Measurements from ENCODE around the gene CENPN. TPM values are rescaled to one million over a fixed set of nuclear protein-coding genes. Genes with fewer than 3 reads are reported as not detected.

CENPN gene
- polyA plus RNA-seq, 1 donor (not counting 4 experiments of a cell fraction or from before 2014, with no cell fraction given) = 29.2 TPM

DNA sequence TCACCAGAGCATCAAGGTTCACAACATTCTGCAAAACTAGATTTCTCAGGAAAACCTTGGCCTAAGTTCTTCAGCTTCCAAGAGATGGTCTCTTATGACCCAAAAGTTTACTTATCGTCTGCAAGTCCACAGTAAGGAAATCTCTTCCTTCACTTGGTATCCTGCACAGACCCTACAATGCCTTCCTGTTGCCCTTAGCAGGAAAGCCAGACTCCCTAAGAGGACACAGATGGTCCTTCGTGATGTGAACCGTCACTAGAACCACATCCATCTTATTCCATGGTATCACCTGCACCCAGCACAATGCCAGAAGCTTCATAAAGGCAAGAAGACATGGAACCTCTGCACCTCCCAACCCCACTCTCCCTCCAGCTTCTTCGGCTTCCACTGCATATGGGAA lies 34.4 kb upstream of the CENPN start:
- TF ChIP-seq EZH2 (IDR thresholded peaks at IDR 0.05; ENCODE audit: low read length) = no peak
- TF ChIP-seq, protein P1, sequence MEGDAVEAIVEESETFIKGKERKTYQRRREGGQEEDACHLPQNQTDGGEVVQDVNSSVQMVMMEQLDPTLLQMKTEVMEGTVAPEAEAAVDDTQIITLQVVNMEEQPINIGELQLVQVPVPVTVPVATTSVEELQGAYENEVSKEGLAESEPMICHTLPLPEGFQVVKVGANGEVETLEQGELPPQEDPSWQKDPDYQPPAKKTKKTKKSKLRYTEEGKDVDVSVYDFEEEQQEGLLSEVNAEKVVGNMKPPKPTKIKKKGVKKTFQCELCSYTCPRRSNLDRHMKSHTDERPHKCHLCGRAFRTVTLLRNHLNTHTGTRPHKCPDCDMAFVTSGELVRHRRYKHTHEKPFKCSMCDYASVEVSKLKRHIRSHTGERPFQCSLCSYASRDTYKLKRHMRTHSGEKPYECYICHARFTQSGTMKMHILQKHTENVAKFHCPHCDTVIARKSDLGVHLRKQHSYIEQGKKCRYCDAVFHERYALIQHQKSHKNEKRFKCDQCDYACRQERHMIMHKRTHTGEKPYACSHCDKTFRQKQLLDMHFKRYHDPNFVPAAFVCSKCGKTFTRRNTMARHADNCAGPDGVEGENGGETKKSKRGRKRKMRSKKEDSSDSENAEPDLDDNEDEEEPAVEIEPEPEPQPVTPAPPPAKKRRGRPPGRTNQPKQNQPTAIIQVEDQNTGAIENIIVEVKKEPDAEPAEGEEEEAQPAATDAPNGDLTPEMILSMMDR (optimal IDR thresholded peaks at IDR 0.05 in 1 of 3, IDR thresholded peaks at IDR 0.05 in 1 of 3, conservative IDR thresholded peaks at IDR 0.05 in 1 of 3; ENCODE audit: extremely low read depth in 1 of 3, insufficient read depth in 2 of 3, low read length in 3 of 3) = no peak

DNA sequence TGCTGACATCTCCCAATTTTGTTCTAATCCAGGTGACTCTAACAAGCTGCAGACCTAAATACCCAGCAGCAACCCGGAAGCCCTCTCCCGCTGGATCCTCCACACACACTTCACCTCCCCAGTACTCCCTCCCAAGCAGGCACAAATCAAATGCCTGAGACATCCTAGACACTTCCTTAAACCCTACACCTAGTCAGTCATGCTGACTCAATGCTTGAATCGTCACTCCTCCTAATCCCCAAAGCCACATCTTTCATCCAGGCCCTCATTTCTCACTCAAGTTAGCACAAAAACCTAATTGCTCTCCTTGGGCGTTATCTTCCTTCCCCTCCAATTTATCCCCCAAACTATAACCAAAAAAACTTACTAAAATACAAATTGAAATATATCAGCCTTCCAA lies 33.0 kb upstream of the CENPN start:
- Histone ChIP-seq H3K4me3 (ENCODE audit: control insufficient read depth in 2 of 3, extremely low read depth in 1 of 3, insufficient read depth in 2 of 3, low read depth in 1 of 3, low read length in 3 of 3) (no peak overlapping the region), H2AFZ (ENCODE audit: control insufficient read depth, low read length) (no peak overlapping the region), H3K27me3 (ENCODE audit: control insufficient read depth, extremely low read depth, insufficient read depth, low read length) (no peaks in the 10 kb centered on the region), H3K9ac (ENCODE audit: control insufficient read depth, extremely low read depth, insufficient read depth, low read length) (no peak overlapping the region), H3K36me3 (ENCODE audit: control insufficient read depth in 2 of 2, extremely low read depth in 1 of 2, insufficient read depth in 2 of 2, low read length in 2 of 2) (peaks cover 0 to 2% of the 10 kb centered on the region in 2 experiments), H3K79me2 (ENCODE audit: control insufficient read depth, insufficient read depth, low read length) (no peaks in the 10 kb centered on the region), H3K9me1 (ENCODE audit: control insufficient read depth, extremely low read depth, insufficient read depth, low read length) (no peaks in the 10 kb centered on the region), H3K9me3 (ENCODE audit: control insufficient read depth, low read depth, low read length) (no peaks in the 10 kb centered on the region), H4K20me1 (ENCODE audit: control insufficient read depth, extremely low read depth, insufficient read depth, low read length) (no peaks in the 10 kb centered on the region), H3K4me1 (ENCODE audit: control insufficient read depth, extremely low read depth, insufficient read depth, low read length) (no peaks in the 10 kb centered on the region), H3K27ac (ENCODE audit: control insufficient read depth, insufficient read depth, low read length) (no peak overlapping the region), H3K4me2 (ENCODE audit: control insufficient read depth, extremely low read depth, insufficient read depth, low read depth, low read length) (no peak overlapping the region)
- FAIRE-seq (no peak), DNase-seq (ENCODE audit: low read depth, low spot score) (no peak)
- TF ChIP-seq, protein P1 (optimal IDR thresholded peaks at IDR 0.05 in 1 of 3, IDR thresholded peaks at IDR 0.05 in 1 of 3, conservative IDR thresholded peaks at IDR 0.05 in 1 of 3; ENCODE audit: extremely low read depth in 1 of 3, insufficient read depth in 2 of 3, low read length in 3 of 3) = no peak
- TF ChIP-seq EZH2 (IDR thresholded peaks at IDR 0.05; ENCODE audit: low read length) = no peak
- dilution Hi-C loops (cut with MboI; ENCODE audit: extremely low pct_ligation_motif_present, low sequenced_read_pairs) = no loop called here

More for the DNA sequence above, 34.4 kb upstream of the CENPN start:
- DNase-seq (ENCODE audit: low read depth, low spot score) = no peak
- H2AFZ ChIP-seq (ENCODE audit: control insufficient read depth, low read length) = no peak overlapping the region
- H3K4me3 ChIP-seq (ENCODE audit: control insufficient read depth in 2 of 3, extremely low read depth in 1 of 3, insufficient read depth in 2 of 3, low read depth in 1 of 3, low read length in 3 of 3) = no peak overlapping the region
- no peaks in the 10 kb centered on the region for H3K27me3 ChIP-seq (ENCODE audit: control insufficient read depth, extremely low read depth, insufficient read depth, low read length)
- dilution Hi-C loops (cut with MboI; ENCODE audit: extremely low pct_ligation_motif_present, low sequenced_read_pairs) = no loop called here
- H3K9ac ChIP-seq (ENCODE audit: control insufficient read depth, extremely low read depth, insufficient read depth, low read length) = no peak overlapping the region
- no peak for FAIRE-seq
- no peaks in the 10 kb centered on the region for H3K79me2 ChIP-seq (ENCODE audit: control insufficient read depth, insufficient read depth, low read length)
- H3K4me1 ChIP-seq (ENCODE audit: control insufficient read depth, extremely low read depth, insufficient read depth, low read length) = no peaks in the 10 kb centered on the region
- H3K9me3 ChIP-seq (ENCODE audit: control insufficient read depth, low read depth, low read length) = no peaks in the 10 kb centered on the region
- peaks cover 0 to 2% of the 10 kb centered on the region in 2 experiments for H3K36me3 ChIP-seq (ENCODE audit: control insufficient read depth in 2 of 2, extremely low read depth in 1 of 2, insufficient read depth in 2 of 2, low read length in 2 of 2)
- H3K27ac ChIP-seq (ENCODE audit: control insufficient read depth, insufficient read depth, low read length) = no peak overlapping the region
- H4K20me1 ChIP-seq (ENCODE audit: control insufficient read depth, extremely low read depth, insufficient read depth, low read length) = no peaks in the 10 kb centered on the region
- H3K9me1 ChIP-seq (ENCODE audit: control insufficient read depth, extremely low read depth, insufficient read depth, low read length) = no peaks in the 10 kb centered on the region
- no peak overlapping the region for H3K4me2 ChIP-seq (ENCODE audit: control insufficient read depth, extremely low read depth, insufficient read depth, low read depth, low read length)

Measured in keratinocyte (primary cell).